Transverse colon (tissue), 4 donors: ENCODE measurements around the gene KRTAP10-5. TPM values are rescaled to one million over a fixed set of nuclear protein-coding genes. Genes with fewer than 3 reads are reported as not detected.

Experiments
- DNase-seq: peaks from one replicate; pipeline ENCODE4 v3.0.0-alpha.2; 2019
- H3K27ac ChIP-seq, 4 donors: fragments of 200-600 bp; sonication (generic); 2 replicates each; pipeline ENCODE4 v1.5.1; 2016 to 2018; ENCODE audit warnings: inconsistent platforms in 4 of 4
- H3K27me3 ChIP-seq: fragments of 200-600 bp; sonication (generic); 2 replicates; pipeline ENCODE4 v1.5.1; 2017; ENCODE audit warnings: inconsistent platforms
- H3K36me3 ChIP-seq, 4 donors: fragments of 200-600 bp; sonication (generic); 2 replicates each; pipeline ENCODE4 v1.5.1; 2017 to 2019; ENCODE audit warnings: inconsistent platforms in 4 of 4
- H3K4me1 ChIP-seq, 4 donors: fragments of 200-600 bp; sonication (generic); 2 replicates each; pipeline ENCODE4 v1.5.1; 2017 to 2020; ENCODE audit warnings: inconsistent platforms in 4 of 4
- H3K4me3 ChIP-seq, 4 donors: fragments of 200-600 bp; sonication (generic); 1 replicate in 1 of 4; 2 replicates in 3 of 4; pipeline versions ENCODE4 v1.5.1 to v1.6.1; 2017 to 2019; ENCODE audit warnings: inconsistent platforms in 4 of 4
- H3K9me3 ChIP-seq, 2 donors: fragments of 200-600 bp; sonication (generic); 2 replicates each; pipeline ENCODE4 v1.5.1; 2017 to 2019; ENCODE audit warnings: inconsistent platforms in 2 of 2
- CTCF ChIP-seq, 5 experiments: fragments of 200-600 bp in 3 of 5; fragments of 450-650 bp in 2 of 5; sonication (generic) in 3 of 5; IDR thresholded peaks; 1 replicate in 2 of 5; 2 replicates in 3 of 5; pipeline ENCODE4 v1.5.1; 2016 to 2017; ENCODE audit warnings: antibody characterized with exemption in 5 of 5, inconsistent platforms in 3 of 5, mild to moderate bottlenecking in 2 of 5, moderate library complexity in 1 of 5
- EP300 ChIP-seq: sonication (generic); formaldehyde crosslinking; IDR thresholded peaks from one replicate; pipeline ENCODE4 v1.6.1; 2017; ENCODE audit warnings: antibody characterized with exemption, low read depth
- POLR2A ChIP-seq: fragments of 450-650 bp; IDR thresholded peaks from one replicate; pipeline ENCODE4 v1.6.1; 2016; ENCODE audit warnings: antibody characterized with exemption, mild to moderate bottlenecking, moderate library complexity
- POLR2AphosphoS5 ChIP-seq, 3 donors: sonication (generic); formaldehyde crosslinking; IDR thresholded peaks; one replicate each; pipeline ENCODE4 v1.6.1; 2016; ENCODE audit warnings: antibody characterized with exemption in 3 of 3
- whole genome bisulfite sequencing, 2 donors: methylation state at CpG; one replicate each; pipeline ENCODE4 v1.1.5; 2018; ENCODE audit warnings: low coverage in 1 of 2; 5-methylcytosine and 5-hydroxymethylcytosine counted together
- in situ Hi-C, 4 donors: fragments of 200-750 bp; cut with MboI; loops; one replicate each; pipeline versions ENCODE4 v1.15.0 to v1.15.1; 2017; ENCODE audit warnings: low sequenced_read_pairs in 3 of 4, low pct_ligation_motif_present in 1 of 4, low pct_unique_long_range_greater_than_20kb in 1 of 4
- intact Hi-C: fragments of 100-400 bp; cut with DNase I; formaldehyde crosslinking; loops from one replicate; pipeline ENCODE4 v1.15.1; 2023; ENCODE audit warnings: low total_unique reads
- total RNA-seq, 4 donors: library from RNA; depleted of rRNA; stranded (reverse); fragments of >200 nt; gene quantifications; one replicate each; pipeline ENCODE4 v1.1.0, GENCODE V29; 2016

KRTAP10-5 gene
- total RNA-seq, 4 donors from 2014 or later: not detected

- in situ Hi-C loops: loop anchor here in 2 of 4 donors (25.0 kb wide), 1 partner anchor 98 kb away; the partner anchor contains the start of genes KRTAP10-12 (in 2 of the 2) and KRTAP12-1 (in 2 of the 2)
- TF ChIP-seq CTCF (IDR thresholded peaks at IDR 0.05): no peak
- no peak for TF ChIP-seq POLR2A
- TF ChIP-seq EP300: no peak
- TF ChIP-seq POLR2AphosphoS5 (IDR thresholded peaks at IDR 0.05): no peak
- intact Hi-C loops: no loop called here
- peaks cover 55% of the 10 kb centered on the region for H3K27me3 ChIP-seq
- no peaks in the 10 kb centered on the region for H3K4me1 ChIP-seq
- DNase-seq: no peak
- no peaks in the 10 kb centered on the region for H3K9me3 ChIP-seq
- no peak overlapping the region for H3K4me3 ChIP-seq
- WGBS, 2 donors: 77 to 100% methylated on average over 1 to 24 of the region's 24 CpGs
- no peak overlapping the region for H3K27ac ChIP-seq
- no peaks in the 10 kb centered on the region for H3K36me3 ChIP-seq
Measured at GRCh38 chr21:44589586-44590305, 9.3 kb upstream of the KRTAP10-5 start.

- Histone ChIP-seq H3K4me1 (no peaks in the 10 kb centered on the region), H3K27me3 (peaks cover 54% of the 10 kb centered on the region), H3K36me3 (no peaks in the 10 kb centered on the region), H3K27ac (no peak overlapping the region), H3K4me3 (no peak overlapping the region), H3K9me3 (no peaks in the 10 kb centered on the region)
- intact Hi-C loops: no loop called here
- WGBS, 2 donors: 86 to 100% methylated on average over 1 to 2 of the region's 2 CpGs
- in situ Hi-C loops: loop anchor here in 2 of 4 donors (25.0 kb wide), 1 partner anchor 98 kb away; the partner anchor contains the start of genes KRTAP10-12 (in 2 of the 2) and KRTAP12-1 (in 2 of the 2)
- DNase-seq: no peak
- no peak for TF ChIP-seq CTCF (IDR thresholded peaks at IDR 0.05)
- no peak for TF ChIP-seq POLR2AphosphoS5 (IDR thresholded peaks at IDR 0.05)
- TF ChIP-seq POLR2A: no peak
- TF ChIP-seq EP300: no peak
Measured at GRCh38 chr21:44589094-44589493, 8.7 kb upstream of the KRTAP10-5 start.

- WGBS, 2 donors: 82% methylated on average over 3 of the region's 3 CpGs; no CpG with 5 or more reads in 1 of the 2 donors
- peaks cover 31% of the 10 kb centered on the region for H3K27me3 ChIP-seq
- H3K27ac ChIP-seq: no peak overlapping the region
- DNase-seq: no peak
- no peaks in the 10 kb centered on the region for H3K4me1 ChIP-seq
- H3K36me3 ChIP-seq: no peaks in the 10 kb centered on the region
- TF ChIP-seq EP300 (no peak), POLR2A (no peak)
- in situ Hi-C loops (loop anchor here in 2 of 4 donors (25.0 kb wide), 1 partner anchor 101 kb away; the partner anchor contains the start of genes KRTAP10-12 (in 2 of the 2) and KRTAP12-1 (in 2 of the 2)), intact Hi-C loops (no loop called here)
- H3K9me3 ChIP-seq: peaks cover 7 to 9% of the 10 kb centered on the region in 2 donors
- H3K4me3 ChIP-seq: no peak overlapping the region
Measured at GRCh38 chr21:44585892-44586291, 5.5 kb upstream of the KRTAP10-5 start.

- Histone ChIP-seq H3K27me3 (peaks cover 17% of the 10 kb centered on the region), H3K4me3 (no peak overlapping the region), H3K9me3 (peaks cover 9 to 12% of the 10 kb centered on the region in 2 donors), H3K36me3 (no peaks in the 10 kb centered on the region), H3K27ac (no peak overlapping the region), H3K4me1 (no peaks in the 10 kb centered on the region)
- TF ChIP-seq POLR2A: no peak
- no peak for TF ChIP-seq POLR2AphosphoS5 (IDR thresholded peaks at IDR 0.05)
- DNase-seq: no peak
- in situ Hi-C loops: loop anchor here in 2 of 4 donors (25.0 kb wide), 1 partner anchor 104 kb away; the partner anchor contains the start of genes KRTAP10-12 (in 2 of the 2) and KRTAP12-1 (in 2 of the 2)
- WGBS, 2 donors: 72 to 74% methylated on average over 5 to 6 of the region's 6 CpGs
- intact Hi-C loops: no loop called here
Measured at GRCh38 chr21:44583800-44584147, 3.4 kb upstream of the KRTAP10-5 start.

- Histone ChIP-seq H3K9me3 (peaks cover 9 to 12% of the 10 kb centered on the region in 2 donors), H3K4me1 (no peaks in the 10 kb centered on the region), H3K27me3 (peaks cover 17% of the 10 kb centered on the region), H3K4me3 (no peak overlapping the region), H3K36me3 (no peaks in the 10 kb centered on the region), H3K27ac (no peak overlapping the region)
- no peak for DNase-seq
- no peak for TF ChIP-seq POLR2A
- no peak for TF ChIP-seq POLR2AphosphoS5 (IDR thresholded peaks at IDR 0.05)
- no peak for TF ChIP-seq EP300
- no peak for TF ChIP-seq CTCF (IDR thresholded peaks at IDR 0.05)
- in situ Hi-C loops (loop anchor here in 2 of 4 donors (25.0 kb wide), 1 partner anchor 104 kb away; the partner anchor contains the start of genes KRTAP10-12 (in 2 of the 2) and KRTAP12-1 (in 2 of the 2)), intact Hi-C loops (no loop called here)
- WGBS, 2 donors: 41 to 61% methylated on average over 7 to 11 of the region's 11 CpGs
Measured at GRCh38 chr21:44583089-44583799, 2.8 kb upstream of the KRTAP10-5 start.
